Left renal cortex interstitium (tissue), 4 donors: Measurements from ENCODE around the gene ACAD11. TPM values are rescaled to one million over a fixed set of nuclear protein-coding genes. Genes with fewer than 3 reads are reported as not detected.
"Not testable (repeated sequence)": the region's sequence is repeated elsewhere in the genome, so short reads cannot be mapped to it uniquely, and the experiment has no call there.

ENCODE experiments used
- DNase-seq, 4 donors: peaks; one replicate each; pipeline ENCODE4 v3.0.0-alpha.2; 2013; ENCODE audit warnings: low read depth in 4 of 4, low spot score in 2 of 4, missing footprints in 1 of 4
- polyA plus RNA-seq, 4 donors: library from polyadenylated mRNA; unstranded; fragments of 120-200 nt; gene quantifications; one replicate each; pipeline ENCODE4 v1.2.1, GENCODE V29; 2013; ENCODE audit not compliant: insufficient read length in 4 of 4

ACAD11 gene
- polyA plus RNA-seq, 4 donors = 23.3 to 54.2 (median 37.6) TPM

- no peak for DNase-seq
Observed at GRCh38 chr3:132654190-132654589, 5.4 kb downstream of the ACAD11 start.

- no peak for DNase-seq
Observed at GRCh38 chr3:132652640-132653270, 6.9 kb downstream of the ACAD11 start.

GRCh38 chr3:132650153-132650552, 9.5 kb downstream of the ACAD11 start:
- no peak for DNase-seq

- DNase-seq = no peak
Observed at GRCh38 chr3:132645058-132645457, 14.6 kb downstream of the ACAD11 start.

GRCh38 chr3:132643366-132643765, 16.2 kb downstream of the ACAD11 start:
- no peak for DNase-seq

GRCh38 chr3:132642539-132642847, 17.1 kb downstream of the ACAD11 start:
- DNase-seq = no peak

- peak in 1 of 4 donors; percentile 20 for DNase-seq
Observed at GRCh38 chr3:132641837-132642538, 17.6 kb downstream of the ACAD11 start.

GRCh38 chr3:132641427-132641826, 18.2 kb downstream of the ACAD11 start:
- DNase-seq = not testable (repeated sequence)

- no peak for DNase-seq
Observed at GRCh38 chr3:132638706-132639105, 20.9 kb downstream of the ACAD11 start.

- DNase-seq = no peak
Observed at GRCh38 chr3:132637590-132637989, 22.0 kb downstream of the ACAD11 start.

GRCh38 chr3:132635052-132635451, 24.6 kb downstream of the ACAD11 start:
- DNase-seq = no peak

- DNase-seq = no peak
Observed at GRCh38 chr3:132630612-132631011, 29.0 kb downstream of the ACAD11 start.

- no peak for DNase-seq
Observed at GRCh38 chr3:132629928-132630327, 29.7 kb downstream of the ACAD11 start.

GRCh38 chr3:132628157-132628556, 31.5 kb downstream of the ACAD11 start:
- DNase-seq = no peak

- DNase-seq = no peak
Observed at GRCh38 chr3:132626955-132627354, 32.7 kb downstream of the ACAD11 start.

- no peak for DNase-seq
Observed at GRCh38 chr3:132625613-132626012, 34.0 kb downstream of the ACAD11 start.

GRCh38 chr3:132624790-132625189, 34.8 kb downstream of the ACAD11 start:
- no peak for DNase-seq

- no peak for DNase-seq
Observed at GRCh38 chr3:132623646-132624045, 36.0 kb downstream of the ACAD11 start.

GRCh38 chr3:132622761-132623160, 36.8 kb downstream of the ACAD11 start:
- DNase-seq = no peak

GRCh38 chr3:132622148-132622547, 37.5 kb downstream of the ACAD11 start:
- DNase-seq = no peak

GRCh38 chr3:132616780-132617179, 42.8 kb downstream of the ACAD11 start:
- DNase-seq = no peak

GRCh38 chr3:132615881-132616280, 43.7 kb downstream of the ACAD11 start:
- DNase-seq = no peak

GRCh38 chr3:132615301-132615700, 44.3 kb downstream of the ACAD11 start:
- not testable (repeated sequence) for DNase-seq
